Measurements from ENCODE around the gene HIRA.
"Not testable (repeated sequence)": the region's sequence is repeated elsewhere in the genome, so short reads cannot be mapped to it uniquely, and the experiment has no call there.

The HIRA gene

DNA sequence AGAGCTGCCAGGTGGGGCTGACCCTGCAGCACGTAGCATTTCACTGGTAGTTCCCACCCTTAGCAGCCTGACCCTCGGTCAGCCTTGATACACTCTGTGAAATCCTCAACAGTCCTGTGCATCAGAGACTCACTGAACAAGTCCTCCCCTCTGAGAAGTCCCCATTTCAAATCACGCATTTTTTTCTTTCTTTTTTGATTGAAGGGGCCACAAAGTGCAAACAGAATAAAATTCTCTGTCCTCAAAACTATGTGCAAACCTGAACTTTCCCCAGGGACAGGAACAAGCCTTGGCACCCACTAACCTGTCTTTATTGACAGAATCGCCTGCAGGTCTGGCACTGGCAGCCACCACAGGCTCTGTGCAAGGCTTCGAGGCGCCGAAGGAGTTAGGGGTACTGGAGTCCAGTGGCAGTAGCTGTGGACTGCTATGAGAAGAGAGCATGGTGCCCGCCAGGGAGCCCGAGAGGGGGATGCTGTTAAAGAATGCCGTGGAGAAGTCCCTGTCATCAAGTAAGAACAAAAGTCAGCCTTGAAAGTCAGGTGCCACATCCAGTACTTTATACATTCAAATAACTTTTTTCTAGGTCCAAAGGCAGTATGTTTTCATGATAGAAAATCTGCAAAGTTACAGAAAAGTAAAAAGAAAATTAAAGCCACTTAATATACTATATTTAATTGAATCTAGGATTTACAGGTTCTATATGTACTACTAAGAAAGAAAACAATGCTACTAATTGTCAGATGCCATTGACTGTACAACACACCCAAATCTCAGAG, 53.8 kb downstream of the HIRA start:
- Histone ChIP-seq H3K27ac (ENCODE audit: low read depth, low read length) (no peak overlapping the region), H3K4me3 (ENCODE audit: low read length) (no peak overlapping the region), H3K4me1 (ENCODE audit: control insufficient read depth, insufficient read depth, low read length) (no peaks in the 10 kb centered on the region), H3K36me3 (ENCODE audit: control insufficient read depth, insufficient read depth, low read length) (peaks cover 38% of the 10 kb centered on the region), H3K9ac (ENCODE audit: low read length) (no peak overlapping the region), H3K27me3 (ENCODE audit: control insufficient read depth, insufficient read depth, low read length) (no peaks in the 10 kb centered on the region)

DNA sequence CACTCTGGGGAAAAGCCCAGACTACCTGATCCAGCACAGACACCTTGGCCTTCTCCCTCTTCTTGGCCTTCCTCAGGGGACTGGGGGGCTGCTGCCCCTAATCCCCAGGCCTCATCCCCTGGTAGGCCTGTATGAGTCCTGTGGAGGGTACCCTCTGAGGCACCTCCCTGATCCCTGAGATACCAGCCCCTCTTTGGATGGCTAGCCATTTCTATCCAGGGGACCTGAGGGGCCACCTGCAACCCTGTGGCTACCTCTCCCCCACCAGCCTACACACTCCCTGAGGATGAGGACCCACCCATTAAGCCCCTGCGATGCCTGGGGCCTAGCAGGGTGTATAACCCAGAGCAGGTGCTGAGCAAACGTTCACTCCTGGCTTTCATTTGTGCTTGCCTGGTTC, 54.6 kb downstream of the HIRA start:
- H3K27me3 ChIP-seq (ENCODE audit: control insufficient read depth, insufficient read depth, low read length): no peaks in the 10 kb centered on the region
- H3K36me3 ChIP-seq (ENCODE audit: control insufficient read depth, insufficient read depth, low read length): peaks cover 31% of the 10 kb centered on the region
- no peak overlapping the region for H3K27ac ChIP-seq (ENCODE audit: low read depth, low read length)
- H3K4me1 ChIP-seq (ENCODE audit: control insufficient read depth, insufficient read depth, low read length): no peaks in the 10 kb centered on the region
- no peak overlapping the region for H3K9ac ChIP-seq (ENCODE audit: low read length)
- H3K4me3 ChIP-seq (ENCODE audit: low read length): no peak overlapping the region

- H3K9ac ChIP-seq (ENCODE audit: low read length): no peak overlapping the region
Measured at GRCh38 chr22:19376247-19376646, 55.3 kb downstream of the HIRA start.

DNA sequence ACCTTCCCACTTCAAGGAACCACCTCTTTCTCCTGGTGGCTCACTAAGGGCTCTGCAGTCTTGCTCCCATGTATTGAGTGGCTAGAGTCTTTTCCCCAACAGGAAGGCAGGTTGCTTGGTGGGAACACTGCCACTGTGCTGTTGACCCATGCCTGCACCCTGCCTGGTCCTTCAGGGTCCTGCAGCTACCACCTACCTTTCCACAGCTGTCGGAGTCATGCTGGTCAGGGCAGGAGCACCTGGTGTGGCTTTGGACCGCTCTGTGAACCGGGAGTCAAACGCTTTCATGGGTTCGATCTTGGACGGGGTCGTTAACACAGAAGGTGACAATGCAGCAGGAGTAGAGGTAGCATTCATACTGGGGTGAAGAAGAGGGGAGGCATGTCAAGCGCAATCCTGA, 56.1 kb downstream of the HIRA start:
- H3K4me3 ChIP-seq (ENCODE audit: low read length): no peak overlapping the region
- H3K27me3 ChIP-seq (ENCODE audit: control insufficient read depth, insufficient read depth, low read length): no peaks in the 10 kb centered on the region
- H3K9ac ChIP-seq (ENCODE audit: low read length): peak overlapping the region; percentile 22
- no peaks in the 10 kb centered on the region for H3K4me1 ChIP-seq (ENCODE audit: control insufficient read depth, insufficient read depth, low read length)
- H3K27ac ChIP-seq (ENCODE audit: low read depth, low read length): no peak overlapping the region
- peaks cover 30% of the 10 kb centered on the region for H3K36me3 ChIP-seq (ENCODE audit: control insufficient read depth, insufficient read depth, low read length)

More at GRCh38 chr22:19376247-19376646, 55.3 kb downstream of the HIRA start:
- no peaks in the 10 kb centered on the region for H3K4me1 ChIP-seq (ENCODE audit: control insufficient read depth, insufficient read depth, low read length)
- H3K27ac ChIP-seq (ENCODE audit: low read depth, low read length): no peak overlapping the region
- H3K4me3 ChIP-seq (ENCODE audit: low read length): no peak overlapping the region
- peaks cover 30% of the 10 kb centered on the region for H3K36me3 ChIP-seq (ENCODE audit: control insufficient read depth, insufficient read depth, low read length)
- no peaks in the 10 kb centered on the region for H3K27me3 ChIP-seq (ENCODE audit: control insufficient read depth, insufficient read depth, low read length)

DNA sequence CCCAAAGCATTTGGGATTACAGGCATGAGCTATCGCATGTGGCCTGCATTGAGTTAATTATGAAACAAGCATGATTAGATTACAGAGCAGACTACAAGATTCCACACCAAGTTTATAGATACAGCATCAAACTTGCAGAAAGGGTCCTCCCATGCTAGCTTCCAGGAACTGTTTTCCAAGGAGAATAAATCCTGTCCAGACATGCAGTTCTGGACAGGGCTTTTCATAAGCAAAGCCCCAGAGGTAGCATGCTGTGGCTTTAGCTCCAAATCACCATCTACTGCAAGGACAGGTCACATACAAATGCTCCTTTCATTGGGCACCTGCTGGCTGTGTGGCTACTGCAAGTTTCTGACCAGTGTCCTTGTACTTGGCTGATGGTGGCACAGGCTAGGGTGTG, 57.1 kb downstream of the HIRA start:
- H3K27me3 ChIP-seq (ENCODE audit: control insufficient read depth, insufficient read depth, low read length): no peaks in the 10 kb centered on the region
- H3K36me3 ChIP-seq (ENCODE audit: control insufficient read depth, insufficient read depth, low read length): peaks cover 30% of the 10 kb centered on the region
- H3K4me3 ChIP-seq (ENCODE audit: low read length): no peak overlapping the region
- H3K9ac ChIP-seq (ENCODE audit: low read length): no peak overlapping the region
- no peak overlapping the region for H3K27ac ChIP-seq (ENCODE audit: low read depth, low read length)
- no peaks in the 10 kb centered on the region for H3K4me1 ChIP-seq (ENCODE audit: control insufficient read depth, insufficient read depth, low read length)

GRCh38 chr22:19373450-19373849, 58.1 kb downstream of the HIRA start:
- H3K36me3 ChIP-seq (ENCODE audit: control insufficient read depth, insufficient read depth, low read length): peaks cover 35% of the 10 kb centered on the region
- no peaks in the 10 kb centered on the region for H3K4me1 ChIP-seq (ENCODE audit: control insufficient read depth, insufficient read depth, low read length)
- H3K9ac ChIP-seq (ENCODE audit: low read length): no peak overlapping the region
- no peak overlapping the region for H3K4me3 ChIP-seq (ENCODE audit: low read length)
- no peak overlapping the region for H3K27ac ChIP-seq (ENCODE audit: low read depth, low read length)
- no peaks in the 10 kb centered on the region for H3K27me3 ChIP-seq (ENCODE audit: control insufficient read depth, insufficient read depth, low read length)

DNA sequence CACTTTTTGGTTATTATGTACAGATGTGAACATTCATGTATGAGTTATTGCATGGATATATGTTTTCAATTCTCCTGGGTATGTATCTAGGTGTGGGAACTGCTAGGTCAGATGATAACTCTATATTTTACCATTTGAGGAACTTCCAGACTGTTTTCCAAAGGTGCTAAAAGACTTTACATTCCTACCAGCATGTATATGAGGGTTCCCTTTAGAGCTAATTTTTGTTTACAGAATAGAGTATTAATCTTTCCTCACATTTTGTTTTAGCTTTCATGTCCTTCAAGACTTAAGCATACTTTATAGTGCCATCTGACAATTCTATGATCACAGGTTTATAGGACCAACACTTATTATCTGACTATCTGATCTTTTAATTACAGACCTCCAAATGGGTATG, 59.6 kb downstream of the HIRA start:
- H3K36me3 ChIP-seq (ENCODE audit: control insufficient read depth, insufficient read depth, low read length): peaks cover 28% of the 10 kb centered on the region

DNA sequence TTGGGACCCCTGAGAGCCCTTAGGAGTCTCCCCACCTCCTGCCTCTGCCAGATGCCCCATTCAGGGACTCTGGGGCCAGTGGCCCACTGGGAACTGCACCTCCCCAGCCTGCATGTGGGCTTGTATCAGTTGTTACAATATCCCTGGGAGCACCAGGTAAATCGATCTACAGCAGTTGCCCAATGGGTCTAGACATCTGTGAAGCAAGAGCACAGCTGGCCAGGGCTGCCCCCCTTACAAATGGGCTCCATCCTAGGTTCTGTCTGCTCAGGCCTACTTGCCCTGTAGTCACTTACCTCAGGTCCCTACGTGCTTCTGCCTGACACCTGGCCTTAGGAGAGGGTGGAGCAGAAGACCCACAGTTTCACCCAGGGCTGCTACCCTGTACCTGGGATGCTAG, 62.7 kb downstream of the HIRA start:
- H3K27me3 ChIP-seq (ENCODE audit: control insufficient read depth, insufficient read depth, low read length): no peaks in the 10 kb centered on the region
- H3K4me1 ChIP-seq (ENCODE audit: control insufficient read depth, insufficient read depth, low read length): no peaks in the 10 kb centered on the region
- H3K4me3 ChIP-seq (ENCODE audit: low read length): no peak overlapping the region
- H3K36me3 ChIP-seq (ENCODE audit: control insufficient read depth, insufficient read depth, low read length): peaks cover 5% of the 10 kb centered on the region
- no peak overlapping the region for H3K27ac ChIP-seq (ENCODE audit: low read depth, low read length)
- H3K9ac ChIP-seq (ENCODE audit: low read length): no peak overlapping the region

More for the DNA sequence above, 59.6 kb downstream of the HIRA start:
- no peak overlapping the region for H3K27ac ChIP-seq (ENCODE audit: low read depth, low read length)
- H3K4me3 ChIP-seq (ENCODE audit: low read length): no peak overlapping the region
- no peak overlapping the region for H3K9ac ChIP-seq (ENCODE audit: low read length)
- no peaks in the 10 kb centered on the region for H3K4me1 ChIP-seq (ENCODE audit: control insufficient read depth, insufficient read depth, low read length)
- H3K27me3 ChIP-seq (ENCODE audit: control insufficient read depth, insufficient read depth, low read length): no peaks in the 10 kb centered on the region

DNA sequence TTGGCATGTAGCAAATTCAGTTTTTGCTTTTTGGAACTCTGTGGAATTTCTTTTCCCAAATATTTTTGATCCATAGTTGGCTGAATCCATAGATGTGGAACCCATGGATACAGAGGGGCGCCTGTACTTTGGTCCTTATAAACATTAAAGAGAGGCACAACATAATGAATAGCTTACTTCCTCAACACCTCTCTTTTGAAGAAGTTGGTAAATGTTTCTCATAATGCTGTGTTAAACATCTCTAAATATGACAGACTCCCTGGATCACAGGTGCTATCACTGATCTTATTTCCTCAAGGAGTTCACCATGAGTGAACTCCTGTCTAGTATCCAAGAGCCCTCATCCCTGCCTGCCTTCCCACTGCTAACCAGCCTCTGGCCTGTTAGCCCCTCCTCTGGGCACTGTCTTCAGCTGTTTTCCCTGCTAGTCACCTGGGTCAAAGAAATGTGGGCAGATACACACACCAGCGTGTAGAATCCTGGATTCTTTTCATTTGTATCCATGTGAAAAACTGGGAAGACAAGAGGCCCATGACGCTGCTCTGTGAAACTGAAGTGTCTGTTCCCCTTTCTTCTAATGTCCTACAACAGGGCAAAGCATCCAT, 63.7 kb downstream of the HIRA start:
- Histone ChIP-seq H3K27me3 (ENCODE audit: control insufficient read depth, insufficient read depth, low read length) (no peaks in the 10 kb centered on the region), H3K4me1 (ENCODE audit: control insufficient read depth, insufficient read depth, low read length) (no peaks in the 10 kb centered on the region), H3K9ac (ENCODE audit: low read length) (no peak overlapping the region), H3K36me3 (ENCODE audit: control insufficient read depth, insufficient read depth, low read length) (peaks cover 5% of the 10 kb centered on the region), H3K27ac (ENCODE audit: low read depth, low read length) (no peak overlapping the region), H3K4me3 (ENCODE audit: low read length) (no peak overlapping the region)

GRCh38 chr22:19363541-19363940, 68.0 kb downstream of the HIRA start:
- H3K36me3 ChIP-seq (ENCODE audit: control insufficient read depth, insufficient read depth, low read length): peaks cover 22% of the 10 kb centered on the region
- H3K27me3 ChIP-seq (ENCODE audit: control insufficient read depth, insufficient read depth, low read length); H3K9ac ChIP-seq (ENCODE audit: low read length); H3K4me3 ChIP-seq (ENCODE audit: low read length); H3K4me1 ChIP-seq (ENCODE audit: control insufficient read depth, insufficient read depth, low read length); H3K27ac ChIP-seq (ENCODE audit: low read depth, low read length): not testable (repeated sequence)

DNA sequence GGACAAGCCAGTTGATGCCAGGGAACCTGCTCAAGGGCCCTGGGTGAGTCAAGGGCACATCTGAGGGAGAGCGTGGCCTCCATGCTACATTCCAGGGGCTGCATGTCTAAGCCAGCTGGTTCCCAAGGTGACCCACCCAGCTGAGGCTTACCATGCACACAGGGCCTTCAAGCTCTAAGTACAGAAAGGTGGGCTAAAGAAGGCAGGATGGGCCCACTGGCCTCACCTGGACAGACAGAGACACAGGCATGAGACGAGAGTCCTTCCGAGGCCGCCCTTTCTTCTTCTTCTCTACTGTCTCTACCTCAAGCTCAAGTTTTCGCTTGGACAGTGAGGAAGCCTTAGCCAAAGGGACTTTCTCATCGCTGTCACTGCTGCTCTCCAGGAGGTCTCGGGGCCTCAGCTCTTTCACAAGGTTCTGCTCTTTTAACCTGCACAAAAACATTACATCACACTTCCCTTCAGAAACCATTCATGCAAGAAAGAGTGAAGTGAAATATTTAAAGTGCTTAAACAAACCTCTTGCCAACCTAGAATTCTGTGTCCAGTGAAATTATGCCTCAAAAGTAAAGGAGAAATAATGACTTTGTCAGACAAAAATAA, 69.9 kb downstream of the HIRA start:
- H3K9ac ChIP-seq (ENCODE audit: low read length): no peak overlapping the region
- no peaks in the 10 kb centered on the region for H3K27me3 ChIP-seq (ENCODE audit: control insufficient read depth, insufficient read depth, low read length)
- H3K27ac ChIP-seq (ENCODE audit: low read depth, low read length): no peak overlapping the region
- H3K36me3 ChIP-seq (ENCODE audit: control insufficient read depth, insufficient read depth, low read length): peaks cover 25% of the 10 kb centered on the region
- no peak overlapping the region for H3K4me3 ChIP-seq (ENCODE audit: low read length)
- H3K4me1 ChIP-seq (ENCODE audit: control insufficient read depth, insufficient read depth, low read length): no peaks in the 10 kb centered on the region

GRCh38 chr22:19360862-19361261, 70.7 kb downstream of the HIRA start:
- H3K27me3 ChIP-seq (ENCODE audit: control insufficient read depth, insufficient read depth, low read length): no peaks in the 10 kb centered on the region
- no peak overlapping the region for H3K9ac ChIP-seq (ENCODE audit: low read length)
- H3K36me3 ChIP-seq (ENCODE audit: control insufficient read depth, insufficient read depth, low read length): peaks cover 33% of the 10 kb centered on the region
- no peaks in the 10 kb centered on the region for H3K4me1 ChIP-seq (ENCODE audit: control insufficient read depth, insufficient read depth, low read length)
- no peak overlapping the region for H3K27ac ChIP-seq (ENCODE audit: low read depth, low read length)
- no peak overlapping the region for H3K4me3 ChIP-seq (ENCODE audit: low read length)

Data from rectal smooth muscle tissue (tissue), 1 donor.